Sigmoid colon (tissue), 7 donors: ENCODE data around the gene P2RY8. TPM values are rescaled to one million over a fixed set of nuclear protein-coding genes. Genes with fewer than 3 reads are reported as not detected.
A peak's percentile ranks its signal among the peaks of the same experiment; 100 is the strongest.

Experiments used
- DNase-seq: peaks from one replicate; pipeline ENCODE4 v3.0.0-alpha.2; 2019
- H3K27ac ChIP-seq, 4 donors: fragments of 200-600 bp; sonication (generic); one replicate each; pipeline ENCODE4 v1.5.1; 2016 to 2019; ENCODE audit warnings: mild to moderate bottlenecking in 1 of 4
- H3K27me3 ChIP-seq, 3 donors: fragments of 200-600 bp; sonication (generic); one replicate each; pipeline ENCODE4 v1.5.1; 2019; ENCODE audit warnings: mild to moderate bottlenecking in 1 of 3
- H3K36me3 ChIP-seq, 4 donors: fragments of 200-600 bp; sonication (generic); one replicate each; pipeline ENCODE4 v1.5.1; 2016 to 2019
- H3K4me1 ChIP-seq, 4 donors: fragments of 200-600 bp; sonication (generic); one replicate each; pipeline ENCODE4 v1.5.1; 2017 to 2019
- H3K4me3 ChIP-seq, 4 donors: fragments of 200-600 bp; sonication (generic); one replicate each; pipeline ENCODE4 v1.5.1; 2017 to 2019; ENCODE audit warnings: mild to moderate bottlenecking in 2 of 4, moderate library complexity in 1 of 4
- H3K9me3 ChIP-seq, 4 donors: fragments of 200-600 bp in 3 of 4; sonication (generic) in 3 of 4; one replicate each; pipeline versions ENCODE4 v1.5.1 to v1.6.1; 2013 to 2019
- EP300 ChIP-seq, 4 donors: sonication (generic); formaldehyde crosslinking; IDR thresholded peaks; one replicate each; pipeline ENCODE4 v1.6.1; 2017; ENCODE audit warnings: antibody characterized with exemption in 4 of 4
- POLR2A ChIP-seq, 2 donors: fragments of 450-650 bp; IDR thresholded peaks; one replicate each; pipeline ENCODE4 v1.6.1; 2016; ENCODE audit warnings: antibody characterized with exemption in 2 of 2, mild to moderate bottlenecking in 2 of 2, moderate library complexity in 2 of 2
- POLR2AphosphoS5 ChIP-seq, 4 donors: sonication (generic); formaldehyde crosslinking; IDR thresholded peaks; one replicate each; pipeline ENCODE4 v1.6.1; 2017; ENCODE audit warnings: antibody characterized with exemption in 4 of 4
- WGBS, 2 donors: extraction: QIAGEN DNeasy Blood & Tissue Kit; methylation state at CpG; one replicate each; pipeline ENCODE4 v1.1.7; 2013; 5-methylcytosine and 5-hydroxymethylcytosine counted together
- intact Hi-C: fragments of 100-400 bp; cut with DNase I; formaldehyde crosslinking; loops from one replicate; pipeline ENCODE4 v1.15.1; 2023
- polyA plus RNA-seq, 3 donors: library from polyadenylated mRNA; stranded (reverse); fragments of 200-250 nt; gene quantifications; one replicate each; pipeline ENCODE4 v1.2.3, GENCODE V29; 2013
- total RNA-seq, 4 donors: library from RNA; depleted of rRNA; stranded (reverse); fragments of >200 nt; gene quantifications; one replicate each; pipeline ENCODE4 v1.1.0, GENCODE V29; 2016
- TF ChIP-seq, protein P1 (sequence below), 4 experiments: fragments of 450-650 bp in 3 of 4; fragments of 200-600 bp in 1 of 4; IDR thresholded peaks; one replicate each; pipeline ENCODE4 v1.5.1; 2016 to 2019; ENCODE audit warnings: antibody characterized with exemption in 4 of 4, mild to moderate bottlenecking in 3 of 4, moderate library complexity in 2 of 4
- donor health status: healthy with polysubstance abuse.
- donor health status: Bipolar disorder and iron deficiency.
- donor health status: healthy.

P2RY8 gene
- total and polyA plus RNA-seq, 7 donors, result 0.28 to 15.0 (median 0.87) TPM; not detected in 1

DNA sequence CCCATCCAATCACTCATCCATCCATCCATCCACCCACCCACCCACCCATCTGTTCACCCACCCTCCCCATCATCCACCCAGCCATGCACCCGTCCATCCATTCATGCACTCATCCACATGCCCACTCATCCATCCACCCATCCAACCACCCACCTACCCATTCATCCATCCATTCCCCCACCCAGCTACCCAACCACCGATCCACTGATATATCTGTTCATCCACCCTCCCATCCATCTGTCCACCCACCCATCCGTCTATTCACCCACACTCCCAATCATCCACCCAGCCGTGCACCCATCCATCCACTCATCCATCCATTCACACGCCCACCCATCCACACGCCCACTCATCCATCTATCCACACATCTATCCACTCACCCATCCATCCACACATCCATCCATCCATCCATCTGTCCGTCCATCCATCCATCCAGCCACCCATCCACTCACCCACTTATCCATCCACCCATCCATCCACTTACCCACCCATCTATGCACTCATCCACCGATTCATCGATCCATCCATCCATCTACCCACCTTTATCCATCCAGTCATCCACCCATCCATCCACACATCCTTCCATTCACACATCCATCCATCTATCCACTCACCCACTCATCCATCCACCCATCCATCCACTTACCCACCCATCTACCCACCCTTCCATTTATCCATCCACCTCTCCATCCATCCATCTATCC, 112.7 kb downstream of the P2RY8 start:
- intact Hi-C loops, result no loop called here
- H3K27me3 ChIP-seq, result no peaks in the 10 kb centered on the region
- H3K36me3 ChIP-seq, result peaks cover 11 to 63% (median 27%) of the 10 kb centered on the region in 4 donors
- peak; percentile 15 for DNase-seq
- 84 to 87% methylated on average over 9 of the region's 9 CpGs for WGBS, 2 donors
- TF ChIP-seq, protein P1, sequence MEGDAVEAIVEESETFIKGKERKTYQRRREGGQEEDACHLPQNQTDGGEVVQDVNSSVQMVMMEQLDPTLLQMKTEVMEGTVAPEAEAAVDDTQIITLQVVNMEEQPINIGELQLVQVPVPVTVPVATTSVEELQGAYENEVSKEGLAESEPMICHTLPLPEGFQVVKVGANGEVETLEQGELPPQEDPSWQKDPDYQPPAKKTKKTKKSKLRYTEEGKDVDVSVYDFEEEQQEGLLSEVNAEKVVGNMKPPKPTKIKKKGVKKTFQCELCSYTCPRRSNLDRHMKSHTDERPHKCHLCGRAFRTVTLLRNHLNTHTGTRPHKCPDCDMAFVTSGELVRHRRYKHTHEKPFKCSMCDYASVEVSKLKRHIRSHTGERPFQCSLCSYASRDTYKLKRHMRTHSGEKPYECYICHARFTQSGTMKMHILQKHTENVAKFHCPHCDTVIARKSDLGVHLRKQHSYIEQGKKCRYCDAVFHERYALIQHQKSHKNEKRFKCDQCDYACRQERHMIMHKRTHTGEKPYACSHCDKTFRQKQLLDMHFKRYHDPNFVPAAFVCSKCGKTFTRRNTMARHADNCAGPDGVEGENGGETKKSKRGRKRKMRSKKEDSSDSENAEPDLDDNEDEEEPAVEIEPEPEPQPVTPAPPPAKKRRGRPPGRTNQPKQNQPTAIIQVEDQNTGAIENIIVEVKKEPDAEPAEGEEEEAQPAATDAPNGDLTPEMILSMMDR (IDR thresholded peaks at IDR 0.05), result no peak
- no peak for TF ChIP-seq EP300 (IDR thresholded peaks at IDR 0.05)
- no peak for TF ChIP-seq POLR2A (IDR thresholded peaks at IDR 0.05)
- no peak for TF ChIP-seq POLR2AphosphoS5 (IDR thresholded peaks at IDR 0.05)
- H3K4me1 ChIP-seq, result no peaks in the 10 kb centered on the region
- no peak overlapping the region for H3K4me3 ChIP-seq
- no peak overlapping the region for H3K27ac ChIP-seq
- H3K9me3 ChIP-seq, result peaks cover 0 to 6% (median 5%) of the 10 kb centered on the region in 4 donors

DNA sequence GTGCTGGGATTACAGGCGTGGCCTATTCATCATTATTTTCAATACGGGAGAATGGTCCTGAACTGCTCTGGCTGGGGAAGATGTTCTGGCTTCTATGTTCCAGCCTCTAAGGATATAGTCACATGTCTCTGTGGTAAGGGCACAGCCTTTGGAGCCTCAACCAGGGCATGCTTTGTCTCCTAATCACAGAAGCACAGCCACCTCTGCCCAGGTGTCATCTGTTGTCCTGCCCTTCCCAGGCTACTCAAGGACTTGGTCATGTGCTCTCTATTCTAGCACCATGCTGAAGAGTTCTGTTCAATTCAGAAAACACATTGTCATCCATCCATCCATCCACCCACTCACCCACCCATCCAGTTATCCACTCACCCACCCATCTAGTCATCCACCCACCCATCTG, 113.8 kb downstream of the P2RY8 start:
- peaks cover 19 to 74% (median 31%) of the 10 kb centered on the region in 4 donors for H3K36me3 ChIP-seq
- TF ChIP-seq POLR2A (IDR thresholded peaks at IDR 0.05) (no peak), EP300 (IDR thresholded peaks at IDR 0.05) (no peak), POLR2AphosphoS5 (IDR thresholded peaks at IDR 0.05) (no peak)
- TF ChIP-seq, protein P1 (IDR thresholded peaks at IDR 0.05), result no peak

DNA sequence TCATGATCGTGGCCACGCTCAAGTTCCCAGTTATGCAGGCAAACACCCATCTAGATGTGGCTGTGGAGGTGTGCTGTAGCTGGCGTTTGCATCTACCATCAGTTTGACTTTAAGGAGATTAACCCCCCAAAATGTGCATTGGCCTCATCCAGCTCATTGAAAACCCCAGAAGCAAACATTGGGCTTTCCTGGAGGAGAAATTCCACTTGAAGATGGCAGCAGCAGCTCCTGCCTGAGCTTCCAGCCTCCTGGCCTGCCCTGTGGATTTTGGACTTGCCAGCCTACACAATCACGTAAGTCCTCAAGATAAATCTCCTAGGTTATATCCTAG, 114.9 kb downstream of the P2RY8 start:
- intact Hi-C loops, result no loop called here
- no peak overlapping the region for H3K4me3 ChIP-seq
- H3K9me3 ChIP-seq, result peaks cover 0 to 8% (median 6%) of the 10 kb centered on the region in 4 donors
- 96 to 98% methylated on average over 4 of the region's 4 CpGs for WGBS, 2 donors
- TF ChIP-seq, protein P1 (IDR thresholded peaks at IDR 0.05), result no peak
- TF ChIP-seq EP300 (IDR thresholded peaks at IDR 0.05), result no peak
- TF ChIP-seq POLR2AphosphoS5 (IDR thresholded peaks at IDR 0.05), result no peak
- TF ChIP-seq POLR2A (IDR thresholded peaks at IDR 0.05), result no peak
- DNase-seq, result peak; percentile 18
- peaks cover 17 to 71% (median 27%) of the 10 kb centered on the region in 4 donors for H3K36me3 ChIP-seq
- no peaks in the 10 kb centered on the region for H3K27me3 ChIP-seq
- H3K4me1 ChIP-seq, result no peaks in the 10 kb centered on the region
- no peak overlapping the region for H3K27ac ChIP-seq

More for the DNA sequence above, 113.8 kb downstream of the P2RY8 start:
- peak; percentile 32 for DNase-seq
- intact Hi-C loops, result no loop called here
- Histone ChIP-seq H3K9me3 (peaks cover 0 to 7% (median 6%) of the 10 kb centered on the region in 4 donors), H3K4me3 (no peak overlapping the region), H3K4me1 (no peaks in the 10 kb centered on the region), H3K27ac (no peak overlapping the region), H3K27me3 (no peaks in the 10 kb centered on the region)
- 75 to 77% methylated on average over 2 of the region's 2 CpGs for WGBS, 2 donors

DNA sequence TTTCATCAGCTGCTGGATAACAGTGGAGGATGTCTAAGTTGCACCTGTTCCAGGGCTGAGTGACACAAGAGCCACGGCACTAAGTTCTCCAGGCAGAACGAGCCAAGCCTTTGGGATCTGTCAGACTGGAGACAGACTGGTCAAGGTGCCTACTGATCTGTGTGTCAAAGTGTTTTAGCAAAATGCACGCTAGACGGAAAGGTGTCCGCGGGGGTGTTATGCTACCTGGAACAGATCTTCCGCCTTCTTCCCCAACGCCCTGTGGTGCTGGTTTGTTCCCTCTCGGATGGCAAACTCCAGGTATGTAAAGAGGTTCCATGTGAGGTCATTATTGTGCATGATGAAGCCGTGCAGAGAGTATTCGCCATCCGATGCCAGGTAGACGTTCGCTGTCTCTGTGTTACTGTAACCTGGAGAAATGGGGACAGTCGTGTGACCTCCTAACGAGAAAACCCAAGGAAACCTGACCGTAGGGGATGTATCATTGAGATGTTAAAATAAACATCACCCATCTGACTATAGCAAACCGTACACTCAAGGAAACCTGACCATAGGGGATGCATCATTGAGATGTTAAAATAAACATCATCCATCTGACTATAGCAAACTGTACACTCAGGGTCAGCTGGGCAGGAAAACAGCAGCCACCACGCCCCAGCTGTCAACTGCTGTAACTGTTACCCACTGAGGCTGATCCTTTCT, 115.4 kb downstream of the P2RY8 start:
- Histone ChIP-seq H3K4me3 (no peak overlapping the region), H3K9me3 (peaks cover 0 to 8% (median 6%) of the 10 kb centered on the region in 4 donors), H3K36me3 (peaks cover 15 to 71% (median 27%) of the 10 kb centered on the region in 4 donors), H3K4me1 (no peaks in the 10 kb centered on the region), H3K27me3 (no peaks in the 10 kb centered on the region), H3K27ac (no peak overlapping the region)
- TF ChIP-seq EP300 (IDR thresholded peaks at IDR 0.05), result no peak
- TF ChIP-seq POLR2A (IDR thresholded peaks at IDR 0.05), result no peak
- no peak for TF ChIP-seq POLR2AphosphoS5 (IDR thresholded peaks at IDR 0.05)
- TF ChIP-seq, protein P1 (IDR thresholded peaks at IDR 0.05), result no peak
- DNase-seq, result peak; percentile 52
- WGBS, 2 donors, result 97% methylated on average over 19 of the region's 19 CpGs
- intact Hi-C loops, result no loop called here
